Measurements from ENCODE around the gene NEAT1. TPM values are rescaled to one million over a fixed set of nuclear protein-coding genes. Genes with fewer than 3 reads are reported as not detected.

NEAT1 gene
- total RNA-seq, 4 donors from 2014 or later = 537 to 773 (median 608) TPM

- TF ChIP-seq CTCF (IDR thresholded peaks at IDR 0.05; ENCODE audit: low read depth) = no peak
Measured at GRCh38 chr11:65492637-65493366, 70.2 kb downstream of the NEAT1 start.

GRCh38 chr11:65493367-65494176 is 71.0 kb downstream of the NEAT1 start:
- TF ChIP-seq CTCF (IDR thresholded peaks at IDR 0.05; ENCODE audit: low read depth) = no peak

Small RNA genes lying within 50 kb of the gene (small RNA-seq; reads per million reads assigned to genes)
- gene RF01684 = not detected

Other genes starting within 250 kb of the NEAT1 start
- gene CAPN1, start 240.9 kb upstream of the NEAT1 start, total RNA-seq = 100 to 1,000 TPM in 2 of 4 donors, 10 to 100 TPM in 2; 86.4 to 112 (median 95.7) TPM
- gene POLA2, start 160.8 kb upstream of the NEAT1 start, total RNA-seq = 1 to 10 TPM; 2.6 to 6.2 (median 4.9) TPM
- 10 to 100 TPM; 16.5 to 38.6 (median 28.5) TPM for gene CDC42EP2, start 107.9 kb upstream of the NEAT1 start, total RNA-seq
- 10 to 100 TPM; 20.1 to 34.1 (median 28.1) TPM for gene DPF2, start 88.9 kb upstream of the NEAT1 start, total RNA-seq
- not detected for gene TIGD3, start 68.0 kb upstream of the NEAT1 start, total RNA-seq
- 1 to 10 TPM in 3 of 4 donors, under 1 TPM in 1; 0.82 to 7.3 (median 6.8) TPM for gene SLC25A45, start 40.2 kb upstream of the NEAT1 start, total RNA-seq
- 10 to 100 TPM; 32.5 to 44.7 (median 40.3) TPM for gene FRMD8, start 36.2 kb upstream of the NEAT1 start, total RNA-seq
- over 10,000 TPM; 16,732 to 21,734 (median 18,618) TPM for gene MALAT1, start 76.2 kb downstream of the NEAT1 start, total RNA-seq
- gene SCYL1, start 102.3 kb downstream of the NEAT1 start, total RNA-seq = 10 to 100 TPM; 63.1 to 85.3 (median 67.0) TPM
- 10 to 100 TPM; 24.8 to 81.3 (median 77.3) TPM for gene LTBP3, start 135.6 kb downstream of the NEAT1 start, total RNA-seq
- 10 to 100 TPM; 24.2 to 66.2 (median 35.1) TPM for gene ZNRD2, start 147.7 kb downstream of the NEAT1 start, total RNA-seq
- 10 to 100 TPM; 15.2 to 48.8 (median 31.0) TPM for gene FAM89B, start 149.7 kb downstream of the NEAT1 start, total RNA-seq
- gene EHBP1L1, start 153.3 kb downstream of the NEAT1 start, total RNA-seq = 10 to 100 TPM; 27.1 to 79.5 (median 45.7) TPM
- under 1 TPM in 1 of 4 donors, not detected in 3; 0.57 TPM for gene KCNK7, start 173.0 kb downstream of the NEAT1 start, total RNA-seq
- 10 to 100 TPM; 25.2 to 58.6 (median 28.8) TPM for gene MAP3K11, start 191.4 kb downstream of the NEAT1 start, total RNA-seq
- gene PCNX3, start 193.0 kb downstream of the NEAT1 start, total RNA-seq = 10 to 100 TPM; 10.3 to 25.2 (median 11.2) TPM
- 10 to 100 TPM; 19.8 to 42.8 (median 22.9) TPM for gene SIPA1, start 215.3 kb downstream of the NEAT1 start, total RNA-seq
- gene RELA, start 240.1 kb downstream of the NEAT1 start, total RNA-seq = 10 to 100 TPM; 31.5 to 65.7 (median 34.6) TPM